ENCODE measurements around the gene C2CD2. TPM values are rescaled to one million over a fixed set of nuclear protein-coding genes. Genes with fewer than 3 reads are reported as not detected.

C2CD2 gene
- total RNA-seq, 1 experiment from 2014 or later: 50.4 TPM

- Histone ChIP-seq H4K20me1 (ENCODE audit: low read length) (no peaks in the 10 kb centered on the region), H3K27ac (ENCODE audit: low read length) (no peak overlapping the region), H3K4me1 (ENCODE audit: insufficient read depth, low read length) (no peaks in the 10 kb centered on the region), H3K4me3 (ENCODE audit: low read length) (no peak overlapping the region), H3K79me2 (ENCODE audit: low read length) (no peaks in the 10 kb centered on the region), H3K4me2 (ENCODE audit: low read length) (no peak overlapping the region), H3K27me3 (ENCODE audit: low read length) (no peaks in the 10 kb centered on the region), H2AFZ (ENCODE audit: low read length) (no peak overlapping the region), H3K9me3 (ENCODE audit: low read length) (no peaks in the 10 kb centered on the region), H3K9ac (ENCODE audit: low read length) (no peak overlapping the region), H3F3A (ENCODE audit: low read length, unreplicated experiment) (no peaks in the 10 kb centered on the region), H3K9me2 (replicated peaks; ENCODE audit: low read length) (no peaks in the 10 kb centered on the region), H3K36me3 (ENCODE audit: low read depth, low read length) (peaks cover 16% of the 10 kb centered on the region)
- ChIA-PET POLR2A (ENCODE audit: unreplicated experiment) (no interaction called here), CTCF (no interaction called here)
- ATAC-seq (no peak), DNase-seq (no peak)
- no TSS peak for BruUV-seq (replicated peaks)
- intact Hi-C loops (cut with micrococcal nuclease): no loop called here
- TF ChIP-seq CTCF (conservative IDR thresholded peaks at IDR 0.05; ENCODE audit: low read depth, low read length) (no peak), EZH2 (IDR thresholded peaks at IDR 0.05; ENCODE audit: low read length, unreplicated experiment) (no peak), EZH2phosphoT487 (IDR thresholded peaks at IDR 0.05; ENCODE audit: borderline replicate concordance, low read length) (no peak)
Measured at GRCh38 chr21:41852929-41853320, 100.9 kb downstream of the C2CD2 start.

GRCh38 chr21:41852151-41852928 lies 101.5 kb downstream of the C2CD2 start:
- Histone ChIP-seq H2AFZ (ENCODE audit: low read length) (no peak overlapping the region), H3K27ac (ENCODE audit: low read length) (no peak overlapping the region), H3K9me2 (replicated peaks; ENCODE audit: low read length) (no peaks in the 10 kb centered on the region), H4K20me1 (ENCODE audit: low read length) (no peaks in the 10 kb centered on the region), H3K4me3 (ENCODE audit: low read length) (no peak overlapping the region), H3K36me3 (ENCODE audit: low read depth, low read length) (peaks cover 16% of the 10 kb centered on the region), H3K4me1 (ENCODE audit: insufficient read depth, low read length) (no peaks in the 10 kb centered on the region), H3K9ac (ENCODE audit: low read length) (no peak overlapping the region), H3K4me2 (ENCODE audit: low read length) (no peak overlapping the region), H3F3A (ENCODE audit: low read length, unreplicated experiment) (no peaks in the 10 kb centered on the region), H3K79me2 (ENCODE audit: low read length) (no peaks in the 10 kb centered on the region), H3K9me3 (ENCODE audit: low read length) (no peaks in the 10 kb centered on the region), H3K27me3 (ENCODE audit: low read length) (no peaks in the 10 kb centered on the region)
- ChIA-PET POLR2A (ENCODE audit: unreplicated experiment) (no interaction called here), CTCF (no interaction called here)
- intact Hi-C loops (cut with micrococcal nuclease): no loop called here
- ATAC-seq: no peak
- TF ChIP-seq EZH2phosphoT487 (IDR thresholded peaks at IDR 0.05; ENCODE audit: borderline replicate concordance, low read length) (no peak), EZH2 (IDR thresholded peaks at IDR 0.05; ENCODE audit: low read length, unreplicated experiment) (no peak), CTCF (conservative IDR thresholded peaks at IDR 0.05; ENCODE audit: low read depth, low read length) (no peak)
- BruUV-seq (replicated peaks): no TSS peak
- no peak for DNase-seq

- Histone ChIP-seq H3K36me3 (ENCODE audit: low read depth, low read length) (peaks cover 13% of the 10 kb centered on the region), H3K9me3 (ENCODE audit: low read length) (no peaks in the 10 kb centered on the region), H3K4me1 (ENCODE audit: insufficient read depth, low read length) (no peaks in the 10 kb centered on the region), H3K4me2 (ENCODE audit: low read length) (no peak overlapping the region), H4K20me1 (ENCODE audit: low read length) (no peaks in the 10 kb centered on the region), H2AFZ (ENCODE audit: low read length) (no peak overlapping the region), H3K27ac (ENCODE audit: low read length) (no peak overlapping the region), H3K9me2 (replicated peaks; ENCODE audit: low read length) (no peaks in the 10 kb centered on the region), H3K4me3 (ENCODE audit: low read length) (no peak overlapping the region), H3F3A (ENCODE audit: low read length, unreplicated experiment) (no peaks in the 10 kb centered on the region), H3K79me2 (ENCODE audit: low read length) (no peaks in the 10 kb centered on the region), H3K27me3 (ENCODE audit: low read length) (no peaks in the 10 kb centered on the region), H3K9ac (ENCODE audit: low read length) (no peak overlapping the region)
- TF ChIP-seq EZH2phosphoT487 (IDR thresholded peaks at IDR 0.05; ENCODE audit: borderline replicate concordance, low read length): no peak
- no peak for TF ChIP-seq EZH2 (IDR thresholded peaks at IDR 0.05; ENCODE audit: low read length, unreplicated experiment)
- TF ChIP-seq CTCF (conservative IDR thresholded peaks at IDR 0.05; ENCODE audit: low read depth, low read length): no peak
- ATAC-seq (no peak), DNase-seq (no peak)
- POLR2A ChIA-PET (ENCODE audit: unreplicated experiment): no interaction called here
- intact Hi-C loops (cut with micrococcal nuclease): no loop called here
- BruUV-seq (replicated peaks): no TSS peak
- CTCF ChIA-PET: no interaction called here
Measured at GRCh38 chr21:41851090-41851790, 102.6 kb downstream of the C2CD2 start.

All from PC-3 (cell line).